ENCODE data around the gene PNPLA2. TPM values are rescaled to one million over a fixed set of nuclear protein-coding genes. Genes with fewer than 3 reads are reported as not detected.

The PNPLA2 gene
- total and polyA plus RNA-seq, 8 donors = 59.1 to 234 (median 95.9) TPM

GRCh38 chr11:839280-839623 lies 20.5 kb downstream of the PNPLA2 start:
- Histone ChIP-seq H3K4me1 (peaks cover 4 to 31% (median 27%) of the 10 kb centered on the region in 3 donors), H3K27ac (no peak overlapping the region), H3K4me3 (no peak overlapping the region), H3K9me3 (no peaks in the 10 kb centered on the region), H3K36me3 (peaks cover 0 to 45% (median 21%) of the 10 kb centered on the region in 3 donors), H3K27me3 (no peaks in the 10 kb centered on the region)
- intact Hi-C loops (cut with DNase I) = no loop called here
- DNase-seq (peak in 1 of 6 donors; percentile 33), ATAC-seq (no peak), FAIRE-seq (no peak)
- TF ChIP-seq, protein P1, sequence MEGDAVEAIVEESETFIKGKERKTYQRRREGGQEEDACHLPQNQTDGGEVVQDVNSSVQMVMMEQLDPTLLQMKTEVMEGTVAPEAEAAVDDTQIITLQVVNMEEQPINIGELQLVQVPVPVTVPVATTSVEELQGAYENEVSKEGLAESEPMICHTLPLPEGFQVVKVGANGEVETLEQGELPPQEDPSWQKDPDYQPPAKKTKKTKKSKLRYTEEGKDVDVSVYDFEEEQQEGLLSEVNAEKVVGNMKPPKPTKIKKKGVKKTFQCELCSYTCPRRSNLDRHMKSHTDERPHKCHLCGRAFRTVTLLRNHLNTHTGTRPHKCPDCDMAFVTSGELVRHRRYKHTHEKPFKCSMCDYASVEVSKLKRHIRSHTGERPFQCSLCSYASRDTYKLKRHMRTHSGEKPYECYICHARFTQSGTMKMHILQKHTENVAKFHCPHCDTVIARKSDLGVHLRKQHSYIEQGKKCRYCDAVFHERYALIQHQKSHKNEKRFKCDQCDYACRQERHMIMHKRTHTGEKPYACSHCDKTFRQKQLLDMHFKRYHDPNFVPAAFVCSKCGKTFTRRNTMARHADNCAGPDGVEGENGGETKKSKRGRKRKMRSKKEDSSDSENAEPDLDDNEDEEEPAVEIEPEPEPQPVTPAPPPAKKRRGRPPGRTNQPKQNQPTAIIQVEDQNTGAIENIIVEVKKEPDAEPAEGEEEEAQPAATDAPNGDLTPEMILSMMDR (IDR thresholded peaks at IDR 0.05) = no peak
- WGBS, 2 donors = 84 to 91% methylated on average over 3 to 5 of the region's 5 CpGs

DNA sequence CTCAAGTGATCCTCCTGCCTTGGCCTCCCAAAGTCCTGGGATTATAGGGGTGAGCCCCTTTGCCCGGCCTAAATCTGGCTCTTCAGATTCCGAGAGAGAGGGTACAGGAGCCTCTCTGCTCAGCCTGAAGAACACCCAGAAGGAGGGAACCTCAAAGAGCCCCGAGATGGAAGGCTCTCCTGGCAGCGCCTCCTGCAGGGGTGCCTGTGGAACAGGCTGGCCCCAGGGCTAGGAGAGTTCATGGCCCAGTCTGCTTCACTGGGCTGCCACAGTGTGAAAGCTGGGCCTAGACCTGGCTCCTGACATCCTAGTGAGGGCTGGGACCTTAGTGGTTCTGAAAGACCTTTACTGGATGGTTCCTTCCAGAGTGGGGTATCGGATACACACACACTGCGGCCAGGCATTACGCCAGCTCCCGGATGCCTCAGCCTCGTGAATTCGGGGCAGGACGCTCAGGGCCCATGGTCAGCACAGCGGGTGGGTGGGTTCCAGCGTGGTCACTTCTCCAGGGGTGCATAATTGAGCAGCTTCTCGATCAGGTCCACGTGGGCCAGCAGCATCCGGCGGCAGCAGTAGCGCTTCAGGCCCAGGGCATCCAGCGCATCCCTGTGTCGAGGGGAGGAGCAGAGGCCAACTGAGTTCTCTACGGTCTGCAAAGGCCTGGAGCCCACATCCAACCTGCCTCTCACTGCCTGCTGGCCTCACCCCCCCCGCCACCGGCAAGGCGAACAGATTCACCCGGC lies 21.3 kb downstream of the PNPLA2 start:
- Histone ChIP-seq H3K9me3 (no peaks in the 10 kb centered on the region), H3K4me1 (peaks cover 4 to 31% (median 30%) of the 10 kb centered on the region in 3 donors), H3K27me3 (no peaks in the 10 kb centered on the region), H3K36me3 (peaks cover 0 to 45% (median 21%) of the 10 kb centered on the region in 3 donors), H3K4me3 (peak overlapping the region in 2 of 4 donors; percentile 77 to 92), H3K27ac (no peak overlapping the region)
- ATAC-seq = no peak
- WGBS, 2 donors = 54 to 66% methylated on average over 25 of the region's 25 CpGs
- intact Hi-C loops (cut with DNase I) = no loop called here
- no peak for FAIRE-seq
- TF ChIP-seq, protein P1 (IDR thresholded peaks at IDR 0.05) = no peak
- peak in 1 of 6 donors; percentile 49 for DNase-seq

DNA sequence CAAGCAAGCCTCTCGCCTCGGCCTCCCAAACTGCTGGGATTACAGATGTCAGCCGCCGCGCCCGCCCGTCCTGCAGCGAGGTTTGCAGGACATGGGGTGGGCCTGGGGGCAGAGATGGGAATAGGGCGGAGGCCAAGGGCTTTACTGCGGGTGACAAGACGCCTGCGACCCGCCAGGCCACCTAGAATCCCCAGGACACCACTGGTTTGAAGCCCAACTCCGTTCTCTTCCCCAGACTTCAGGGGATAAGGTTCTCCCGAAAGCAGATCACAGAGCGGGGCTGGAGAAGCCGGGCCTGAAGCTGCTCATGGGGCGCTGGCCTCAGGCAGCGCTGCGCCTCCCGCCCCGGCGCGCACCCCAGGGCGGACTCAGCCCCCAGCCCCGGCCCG lies 23.3 kb downstream of the PNPLA2 start:
- peak overlapping the region; percentile 83 to 93 (median 92) for H3K27ac ChIP-seq
- peaks cover 0 to 36% (median 21%) of the 10 kb centered on the region in 3 donors for H3K36me3 ChIP-seq
- H3K4me3 ChIP-seq = peak overlapping the region; percentile 69 to 92 (median 79)
- DNase-seq (peak in 1 of 6 donors; percentile 55), ATAC-seq (peak; percentile 5 to 14 (median 7)), FAIRE-seq (no peak)
- peaks cover 4 to 28% (median 25%) of the 10 kb centered on the region in 3 donors for H3K4me1 ChIP-seq
- WGBS, 2 donors = 0 to 1% methylated on average over 27 of the region's 27 CpGs
- intact Hi-C loops (cut with DNase I) = no loop called here
- H3K27me3 ChIP-seq = no peaks in the 10 kb centered on the region
- no peaks in the 10 kb centered on the region for H3K9me3 ChIP-seq
- TF ChIP-seq, protein P1 (IDR thresholded peaks at IDR 0.05) = no peak

GRCh38 chr11:842370-843002 lies 23.8 kb downstream of the PNPLA2 start, which contains the start of the genes POLR2L and TSPAN4:
Gene POLR2L (minus strand): TSS chr11:842529. CDS start chr11:842508, 21 bp downstream.
Gene TSPAN4 (plus strand): TSS chr11:842852. CDS start chr11:850305, 7,453 bp downstream.
- intact Hi-C loops (cut with DNase I) = no loop called here

More at GRCh38 chr11:842370-843002, 23.8 kb downstream of the PNPLA2 start, which contains the start of the genes POLR2L and TSPAN4:
- peaks cover 4 to 28% (median 25%) of the 10 kb centered on the region in 3 donors for H3K4me1 ChIP-seq
- TF ChIP-seq, protein P1 (IDR thresholded peaks at IDR 0.05) = no peak
- H3K27me3 ChIP-seq = no peaks in the 10 kb centered on the region
- 0 to 1% methylated on average over 64 to 87 of the region's 87 CpGs for WGBS, 2 donors
- peaks cover 0 to 31% (median 19%) of the 10 kb centered on the region in 3 donors for H3K36me3 ChIP-seq
- peak within 1 kb of the TSS; percentile 69 to 92 (median 79) for H3K4me3 ChIP-seq
- ATAC-seq (peak; percentile 60 to 76 (median 68)), DNase-seq (peak; percentile 86 to 96 (median 89)), FAIRE-seq (no peak)
- peak within 1 kb of the TSS; percentile 83 to 93 (median 92) for H3K27ac ChIP-seq
- no peaks in the 10 kb centered on the region for H3K9me3 ChIP-seq
